NCI-H187 treated with DMSO at 0.1 percent for 48 hours (cell line): Measurements from ENCODE around the gene ATP6V0E2.
"Not testable (repeated sequence)": the region's sequence is repeated elsewhere in the genome, so short reads cannot be mapped to it uniquely, and the experiment has no call there.

Source experiments
- DNase-seq: peaks from one replicate; lab custom pipeline; 2025; lab: John Stamatoyannopoulos, UW

The ATP6V0E2 gene

DNA sequence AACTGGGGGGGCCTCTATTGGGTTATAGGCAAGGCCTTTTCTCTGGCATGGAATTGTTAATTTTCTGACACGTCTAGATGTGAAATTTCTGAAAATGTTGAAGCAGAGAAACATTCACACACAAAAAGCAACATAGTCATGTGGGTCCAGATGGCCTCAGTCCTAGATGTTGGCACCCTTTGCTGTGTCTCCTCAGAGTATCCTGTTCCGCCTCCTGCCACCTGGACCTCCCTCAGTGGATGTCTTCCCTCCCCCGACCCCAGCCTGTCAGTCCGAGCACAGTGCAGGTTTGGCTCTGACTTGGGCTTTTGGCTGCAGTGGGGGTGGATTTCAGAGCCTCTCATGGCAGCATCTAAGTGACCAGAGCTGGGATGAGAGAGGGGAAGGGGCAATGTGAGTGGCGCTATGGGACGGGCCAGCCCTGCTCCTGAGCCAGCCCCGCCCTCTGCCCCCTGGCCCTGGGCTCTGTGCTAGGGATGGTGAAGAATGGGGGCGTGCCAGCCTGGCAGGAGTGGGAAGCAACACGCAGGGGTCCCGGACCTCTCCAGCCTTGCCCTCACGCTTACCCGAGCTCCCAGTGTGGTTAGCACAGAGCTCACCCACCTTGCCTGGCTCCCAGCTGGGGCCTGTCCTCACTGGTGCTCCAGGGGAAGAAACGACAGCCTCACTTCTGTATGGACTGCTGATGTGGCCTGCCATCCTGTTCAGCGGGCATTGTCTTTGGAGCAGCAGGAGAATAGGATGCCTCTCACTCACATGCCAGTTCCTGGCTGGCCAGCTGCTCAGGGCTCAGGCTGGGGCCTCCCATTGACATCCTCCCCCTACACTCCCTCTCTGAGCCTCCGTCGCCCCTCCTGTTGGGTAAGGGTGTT, 6.2 kb downstream of the ATP6V0E2 start:
- DNase-seq, result no peak

GRCh38 chr7:149880638-149881311, 7.0 kb downstream of the ATP6V0E2 start:
- no peak for DNase-seq

GRCh38 chr7:149881328-149882247, 7.8 kb downstream of the ATP6V0E2 start:
- DNase-seq, result no peak

GRCh38 chr7:149882248-149883047, 8.7 kb downstream of the ATP6V0E2 start:
- no peak for DNase-seq

DNA sequence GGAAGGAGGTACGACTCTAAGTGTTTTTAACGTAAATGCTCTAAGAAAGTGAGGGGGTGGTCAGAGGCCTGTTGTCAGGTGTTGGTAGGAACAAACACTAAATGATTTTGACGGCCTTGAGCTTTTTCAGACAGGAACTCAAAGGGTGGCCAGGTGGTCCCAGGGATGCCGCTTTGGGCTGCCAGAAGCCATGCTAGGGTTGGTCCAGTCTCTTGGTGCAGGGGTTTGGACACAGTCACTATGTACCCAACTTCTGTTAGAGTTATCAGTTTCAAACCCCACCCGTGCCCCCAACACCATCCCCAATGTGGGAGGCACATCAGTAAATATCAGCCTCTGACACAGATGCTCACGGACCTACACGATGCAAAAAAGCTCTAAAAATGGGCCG, 9.3 kb downstream of the ATP6V0E2 start:
- no peak for DNase-seq

- no peak for DNase-seq
These were observed 9.7 kb downstream of the ATP6V0E2 start for GRCh38 chr7:149883452-149883861.

DNA sequence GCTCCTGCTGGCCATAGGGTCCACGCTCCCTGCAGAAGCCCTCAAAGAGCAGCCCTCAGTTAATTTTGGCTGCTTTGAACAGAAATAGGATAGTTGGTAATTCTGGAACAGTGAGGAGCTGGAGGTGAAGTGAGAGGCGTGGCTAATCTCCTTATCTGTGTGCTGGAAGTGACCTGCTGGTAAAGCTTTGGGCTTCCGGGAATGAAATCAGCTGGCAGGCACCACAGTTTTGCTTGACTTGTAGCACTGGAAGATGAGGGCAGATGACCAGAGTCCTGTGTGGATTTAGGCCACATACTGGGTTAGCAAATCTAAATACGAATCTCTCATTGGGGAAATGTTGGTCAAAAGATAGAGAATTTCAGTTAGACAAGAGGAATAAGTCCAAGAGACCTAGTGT, 10.2 kb downstream of the ATP6V0E2 start:
- no peak for DNase-seq

GRCh38 chr7:149884541-149884940, 10.8 kb downstream of the ATP6V0E2 start:
- DNase-seq, result no peak

GRCh38 chr7:149885191-149886017, 11.6 kb downstream of the ATP6V0E2 start:
- DNase-seq, result no peak

DNA sequence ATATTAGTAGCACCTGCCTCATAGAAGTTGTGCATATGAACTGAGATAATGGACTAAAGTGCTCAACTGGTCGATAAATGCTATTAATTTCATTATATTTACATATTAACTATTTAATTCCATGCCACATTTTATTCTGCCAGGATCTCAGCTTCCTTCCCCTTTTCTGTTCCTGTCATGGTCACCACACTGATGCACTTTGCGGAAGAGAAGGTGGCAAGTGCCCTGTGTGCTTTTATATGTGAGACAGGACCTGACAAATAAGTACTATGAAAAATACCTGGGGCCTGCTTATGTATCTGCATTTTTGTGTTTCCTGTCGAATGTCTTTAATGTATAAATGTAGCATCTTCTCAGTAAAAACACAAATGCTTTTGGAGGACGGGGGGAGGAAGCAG, 12.2 kb downstream of the ATP6V0E2 start:
- no peak for DNase-seq

- DNase-seq, result no peak
These were observed 13.5 kb downstream of the ATP6V0E2 start for GRCh38 chr7:149887311-149887710.

- DNase-seq, result not testable (repeated sequence)
These were observed 16.9 kb downstream of the ATP6V0E2 start for GRCh38 chr7:149890715-149891114.

DNA sequence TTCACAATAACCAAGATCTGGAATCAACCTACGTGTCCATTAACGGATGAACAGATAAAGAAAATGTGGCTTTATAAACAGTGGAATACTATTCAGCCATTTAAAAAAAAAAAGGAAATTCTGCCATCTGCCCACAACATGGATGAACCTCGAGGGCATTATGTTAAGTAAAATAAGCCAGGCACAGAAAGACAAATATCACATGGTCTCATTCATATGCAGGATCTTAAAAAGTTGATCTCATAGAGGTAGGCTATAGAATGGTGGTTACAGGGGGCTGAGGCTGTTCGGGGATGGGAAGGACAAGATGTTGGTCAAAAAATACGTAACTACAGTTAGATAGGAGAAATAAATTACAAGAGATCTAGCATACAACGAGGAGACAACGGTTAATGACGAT, 21.2 kb downstream of the ATP6V0E2 start:
- DNase-seq, result not testable (repeated sequence)

- DNase-seq, result not testable (repeated sequence)
These were observed 34.1 kb downstream of the ATP6V0E2 start for GRCh38 chr7:149907776-149908376.

GRCh38 chr7:149910219-149910618, 36.5 kb downstream of the ATP6V0E2 start:
- DNase-seq, result not testable (repeated sequence)

GRCh38 chr7:149912126-149912525, 38.4 kb downstream of the ATP6V0E2 start:
- DNase-seq, result not testable (repeated sequence)

GRCh38 chr7:149926414-149926813, 52.6 kb downstream of the ATP6V0E2 start:
- not testable (repeated sequence) for DNase-seq
